GM10266 (cell line): ENCODE results near the gene BICC1.

ENCODE experiments used
- DNase-seq: peaks from one replicate; pipeline ENCODE4 v3.0.0; 2012; ENCODE audit errors: extremely low spot score
- CTCF ChIP-seq: IDR thresholded peaks from 2 replicates; pipeline ENCODE4 v1.5.1; 2012; ENCODE audit warnings: mild to moderate bottlenecking, low read depth; ENCODE audit not compliant: control insufficient read depth, insufficient read depth; ENCODE audit errors: missing control alignments

BICC1 gene

GRCh38 chr10:58515291-58515941, 2.7 kb downstream of the BICC1 start:
- no peak for DNase-seq
- no peak for TF ChIP-seq CTCF

- no peak for TF ChIP-seq CTCF
- DNase-seq = no peak
Measured at GRCh38 chr10:58516119-58516518, 3.4 kb downstream of the BICC1 start.

GRCh38 chr10:58516671-58517070, 4.0 kb downstream of the BICC1 start:
- TF ChIP-seq CTCF = no peak
- no peak for DNase-seq

GRCh38 chr10:58517081-58517480, 4.4 kb downstream of the BICC1 start:
- TF ChIP-seq CTCF = no peak
- DNase-seq = no peak

- TF ChIP-seq CTCF = no peak
- DNase-seq = no peak
Measured at GRCh38 chr10:58517491-58518355, 5.1 kb downstream of the BICC1 start.

- no peak for TF ChIP-seq CTCF
- no peak for DNase-seq
Measured at GRCh38 chr10:58518775-58519174, 6.1 kb downstream of the BICC1 start.
